Fibroblast of lung (primary cell): ENCODE measurements around the gene GNG13. TPM values are rescaled to one million over a fixed set of nuclear protein-coding genes. Genes with fewer than 3 reads are reported as not detected.

Experiments
- DNase-seq, 2 donors: peaks; one replicate each; pipeline versions ENCODE4 v3.0.0 to v3.0.0-alpha.2; 2010; ENCODE audit warnings: low read depth in 2 of 2
- H2AFZ ChIP-seq: 2 replicates; pipeline ENCODE4 v1.5.1; 2012; ENCODE audit warnings: low read length, control low read depth, inconsistent platforms
- H3K27ac ChIP-seq: 2 replicates; pipeline ENCODE4 v1.5.1; 2011; ENCODE audit warnings: low read length, control low read depth; ENCODE audit not compliant: insufficient read depth
- H3K27me3 ChIP-seq: 2 replicates; pipeline ENCODE4 v1.5.1; 2011; ENCODE audit warnings: mild to moderate bottlenecking, low read length; ENCODE audit not compliant: control insufficient read depth, insufficient read depth
- H3K36me3 ChIP-seq: 2 replicates; pipeline ENCODE4 v1.5.1; 2011; ENCODE audit warnings: low read length; ENCODE audit not compliant: control insufficient read depth, insufficient read depth
- H3K4me1 ChIP-seq: 2 replicates; pipeline ENCODE4 v1.5.1; 2011; ENCODE audit warnings: low read length; ENCODE audit not compliant: control insufficient read depth, insufficient read depth; ENCODE audit errors: extremely low read depth
- H3K4me2 ChIP-seq: 2 replicates; pipeline ENCODE4 v1.5.1; 2011; ENCODE audit warnings: low read length, control low read depth; ENCODE audit not compliant: insufficient read depth; ENCODE audit errors: extremely low read depth
- H3K4me3 ChIP-seq, 4 experiments: fragments of 200-600 bp in 1 of 4; sonication (generic) in 1 of 4; replicated peaks in 1 of 4; 2 replicates each; pipeline ENCODE4 v1.5.1; 2011 to 2016; ENCODE audit warnings: low read length in 4 of 4, low read depth in 3 of 4, mild to moderate bottlenecking in 3 of 4, control low read depth in 2 of 4, inconsistent platforms in 1 of 4, mixed read lengths in 1 of 4; ENCODE audit not compliant: insufficient read depth in 1 of 4; ENCODE audit errors: control extremely low read depth in 1 of 4
- H3K79me2 ChIP-seq: 2 replicates; pipeline ENCODE4 v1.5.1; 2012; ENCODE audit warnings: mild to moderate bottlenecking, low read length, inconsistent platforms; ENCODE audit not compliant: control insufficient read depth, insufficient read depth
- H3K9ac ChIP-seq: 2 replicates; pipeline ENCODE4 v1.5.1; 2011; ENCODE audit warnings: mild to moderate bottlenecking, low read length, control low read depth; ENCODE audit not compliant: insufficient read depth
- H3K9me3 ChIP-seq: 2 replicates; pipeline ENCODE4 v1.5.1; 2012; ENCODE audit warnings: low read depth, low read length; ENCODE audit not compliant: control insufficient read depth, insufficient read depth
- H4K20me1 ChIP-seq: 2 replicates; pipeline ENCODE4 v1.5.1; 2011; ENCODE audit warnings: low read length; ENCODE audit not compliant: control insufficient read depth, insufficient read depth; ENCODE audit errors: extremely low read depth
- EZH2 ChIP-seq: IDR thresholded peaks from 2 replicates; pipeline ENCODE4 v1.5.1; 2012; ENCODE audit warnings: low read length, control low read depth, mild to moderate bottlenecking; ENCODE audit errors: missing control alignments
- polyA plus RNA-seq, 2 donors: library from polyadenylated mRNA; depleted of rRNA in 1 of 2; stranded (reverse) in 1 of 2; unstranded in 1 of 2; fragments of >200 nt; gene quantifications; 2 replicates each; pipeline ENCODE4 v1.2.1, GENCODE V29; 2011 to 2012; ENCODE audit warnings: missing spikeins in 1 of 2
- total RNA-seq: library from RNA; depleted of rRNA; stranded (reverse); fragments of >200 nt; gene quantifications from 2 replicates; pipeline ENCODE4 v1.2.1, GENCODE V29; 2014
- TF ChIP-seq, protein P1 (sequence below), 2 donors: IDR thresholded peaks in 1 of 2; conservative IDR thresholded peaks in 1 of 2; 1 replicate in 1 of 2; 2 replicates in 1 of 2; pipeline ENCODE4 v1.5.1; 2011 to 2012; ENCODE audit warnings: low read length in 2 of 2, control low read depth in 1 of 2, inconsistent platforms in 1 of 2, low read depth in 1 of 2, mild to moderate bottlenecking in 1 of 2

The GNG13 gene
- total and polyA plus RNA-seq, 2 donors (not counting 1 experiment from before 2014, with no cell fraction given): not detected

DNA sequence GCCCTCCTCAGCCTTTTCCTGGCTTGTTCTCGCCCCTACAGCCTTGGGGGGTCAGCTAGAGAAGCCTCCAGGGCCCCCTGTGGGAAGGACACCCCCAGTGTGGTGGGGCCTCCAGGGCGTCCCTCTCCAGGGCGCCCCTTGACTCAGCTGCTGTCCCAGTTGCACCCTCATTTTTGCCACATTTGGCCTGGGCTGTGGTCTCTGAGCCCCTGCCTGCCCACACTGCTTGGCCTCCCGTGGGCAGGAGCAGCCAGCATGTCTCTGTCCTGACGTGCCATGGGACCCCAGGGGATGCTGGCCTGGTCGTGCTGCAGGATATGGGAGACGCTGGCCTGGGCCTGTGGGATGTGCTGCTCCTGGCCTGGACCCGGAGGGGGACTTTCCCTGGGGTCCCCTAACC is 7.1 kb downstream of the GNG13 start:
- Histone ChIP-seq H2AFZ (no peak overlapping the region), H3K79me2 (peaks cover 9% of the 10 kb centered on the region), H4K20me1 (no peaks in the 10 kb centered on the region), H3K4me1 (peaks cover 4% of the 10 kb centered on the region), H3K27ac (no peak overlapping the region), H3K4me3 (no peak overlapping the region), H3K36me3 (peaks cover 8% of the 10 kb centered on the region), H3K4me2 (no peak overlapping the region), H3K27me3 (no peaks in the 10 kb centered on the region), H3K9me3 (no peaks in the 10 kb centered on the region), H3K9ac (no peak overlapping the region)
- DNase-seq: no peak
- TF ChIP-seq, protein P1, sequence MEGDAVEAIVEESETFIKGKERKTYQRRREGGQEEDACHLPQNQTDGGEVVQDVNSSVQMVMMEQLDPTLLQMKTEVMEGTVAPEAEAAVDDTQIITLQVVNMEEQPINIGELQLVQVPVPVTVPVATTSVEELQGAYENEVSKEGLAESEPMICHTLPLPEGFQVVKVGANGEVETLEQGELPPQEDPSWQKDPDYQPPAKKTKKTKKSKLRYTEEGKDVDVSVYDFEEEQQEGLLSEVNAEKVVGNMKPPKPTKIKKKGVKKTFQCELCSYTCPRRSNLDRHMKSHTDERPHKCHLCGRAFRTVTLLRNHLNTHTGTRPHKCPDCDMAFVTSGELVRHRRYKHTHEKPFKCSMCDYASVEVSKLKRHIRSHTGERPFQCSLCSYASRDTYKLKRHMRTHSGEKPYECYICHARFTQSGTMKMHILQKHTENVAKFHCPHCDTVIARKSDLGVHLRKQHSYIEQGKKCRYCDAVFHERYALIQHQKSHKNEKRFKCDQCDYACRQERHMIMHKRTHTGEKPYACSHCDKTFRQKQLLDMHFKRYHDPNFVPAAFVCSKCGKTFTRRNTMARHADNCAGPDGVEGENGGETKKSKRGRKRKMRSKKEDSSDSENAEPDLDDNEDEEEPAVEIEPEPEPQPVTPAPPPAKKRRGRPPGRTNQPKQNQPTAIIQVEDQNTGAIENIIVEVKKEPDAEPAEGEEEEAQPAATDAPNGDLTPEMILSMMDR (conservative IDR thresholded peaks at IDR 0.05 in 1 of 2, IDR thresholded peaks at IDR 0.05 in 1 of 2; ENCODE audit: low read depth in 1 of 2, low read length in 2 of 2): no peak
- TF ChIP-seq EZH2: no peak

DNA sequence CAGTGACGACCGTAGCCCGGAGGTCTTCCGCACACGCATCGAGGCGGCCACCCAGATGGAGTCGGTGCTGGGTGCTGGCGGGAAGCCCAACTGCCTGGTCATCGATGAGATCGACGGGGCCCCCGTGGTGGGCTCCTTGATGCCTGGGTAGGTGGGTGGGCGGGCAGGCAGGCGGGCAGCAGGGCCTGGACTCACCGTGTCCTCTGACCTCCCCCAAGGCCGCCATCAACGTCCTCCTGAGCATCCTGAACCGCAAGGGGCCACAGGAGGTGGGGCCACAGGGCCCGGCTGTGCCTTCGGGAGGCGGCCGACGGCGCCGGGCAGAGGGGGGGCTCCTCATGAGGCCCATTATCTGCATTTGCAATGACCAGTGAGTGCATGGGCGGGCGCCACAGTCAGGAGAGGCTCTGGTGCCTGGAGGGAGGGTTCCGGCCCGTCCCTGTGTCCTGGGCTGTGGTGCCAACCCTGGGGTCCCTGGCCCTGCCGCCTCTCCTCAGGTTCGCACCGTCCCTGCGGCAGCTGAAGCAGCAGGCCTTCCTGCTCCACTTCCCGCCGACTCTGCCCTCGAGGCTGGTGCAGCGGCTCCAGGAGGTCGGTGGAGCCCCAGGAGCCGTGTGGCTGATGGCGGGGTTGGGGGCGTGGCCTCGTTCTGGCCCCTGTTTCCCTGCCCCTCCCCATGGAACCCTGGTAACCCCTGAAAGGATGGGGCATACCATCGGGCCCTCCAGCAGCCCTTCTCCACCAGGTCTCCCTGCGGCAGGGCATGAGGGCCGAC is 8.1 kb downstream of the GNG13 start:
- H3K36me3 ChIP-seq: peaks cover 8% of the 10 kb centered on the region

DNA sequence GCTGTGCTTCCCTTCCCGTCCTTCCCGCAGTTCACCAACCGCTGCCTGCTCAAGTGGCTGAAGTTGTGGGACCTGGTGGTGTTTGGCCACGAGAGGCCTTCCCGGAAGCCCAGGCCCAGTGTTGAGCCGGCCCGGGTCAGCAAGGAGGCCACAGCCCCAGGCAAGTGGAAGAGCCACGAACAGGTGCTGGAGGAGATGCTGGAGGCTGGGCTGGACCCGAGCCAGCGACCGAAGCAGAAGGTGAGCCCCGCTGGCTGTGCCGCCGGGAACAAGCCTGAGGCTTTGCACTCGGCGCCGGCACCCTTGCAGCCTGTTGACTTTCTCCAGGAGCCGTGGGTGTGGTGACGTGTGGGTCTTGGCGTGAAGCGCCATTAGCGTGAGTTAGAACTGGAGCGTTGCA is 9.4 kb downstream of the GNG13 start:
- Histone ChIP-seq H3K4me1 (peaks cover 7% of the 10 kb centered on the region), H3K9me3 (no peaks in the 10 kb centered on the region), H4K20me1 (no peaks in the 10 kb centered on the region), H3K79me2 (peaks cover 21% of the 10 kb centered on the region), H2AFZ (no peak overlapping the region), H3K4me2 (no peak overlapping the region), H3K27ac (no peak overlapping the region), H3K36me3 (peaks cover 11% of the 10 kb centered on the region), H3K27me3 (no peaks in the 10 kb centered on the region), H3K4me3 (no peak overlapping the region), H3K9ac (no peak overlapping the region)
- TF ChIP-seq EZH2: no peak
- TF ChIP-seq, protein P1 (conservative IDR thresholded peaks at IDR 0.05 in 1 of 2, IDR thresholded peaks at IDR 0.05 in 1 of 2; ENCODE audit: low read depth in 1 of 2, low read length in 2 of 2): no peak
- no peak for DNase-seq

More for the DNA sequence above, 8.1 kb downstream of the GNG13 start:
- Histone ChIP-seq H3K27me3 (no peaks in the 10 kb centered on the region), H3K9me3 (no peaks in the 10 kb centered on the region), H2AFZ (no peak overlapping the region), H3K79me2 (peaks cover 14% of the 10 kb centered on the region), H3K4me1 (peaks cover 4% of the 10 kb centered on the region), H3K27ac (no peak overlapping the region), H3K9ac (no peak overlapping the region), H3K4me3 (no peak overlapping the region), H3K4me2 (no peak overlapping the region), H4K20me1 (no peaks in the 10 kb centered on the region)
- TF ChIP-seq, protein P1 (conservative IDR thresholded peaks at IDR 0.05 in 1 of 2, IDR thresholded peaks at IDR 0.05 in 1 of 2; ENCODE audit: low read depth in 1 of 2, low read length in 2 of 2): no peak
- TF ChIP-seq EZH2: no peak
- no peak for DNase-seq
